H1 (cell line): ENCODE data around the gene KDSR. TPM values are rescaled to one million over a fixed set of nuclear protein-coding genes. Genes with fewer than 3 reads are reported as not detected.
A peak's percentile ranks its signal among the peaks of the same experiment; 100 is the strongest.

Experiments
- CTCF ChIA-PET: fragments of 300-600 bp; sonication (Branson Sonifier 250); formaldehyde crosslinking; loops from one replicate; lab custom pipeline; 2021; ENCODE audit not compliant: partially characterized antibody; lab: Charles Lee
- POLR2A ChIA-PET: fragments of 300-600 bp; sonication (Branson Sonifier 250); formaldehyde crosslinking; loops from one replicate; lab custom pipeline; 2021; ENCODE audit warnings: inconsistent platforms; ENCODE audit not compliant: partially characterized antibody; lab: Charles Lee
- DNase-seq, 2 experiments: peaks; one replicate each; pipeline versions ENCODE4 v3.0.0 to v3.0.0-alpha.2; 2010 to 2022; ENCODE audit warnings: low spot score in 2 of 2, low read depth in 1 of 2, mixed read lengths in 1 of 2
- FAIRE-seq: peaks from 2 replicates; lab custom pipeline; 2011; peaks lifted over from hg19 to GRCh38; lab: Jason Lieb, UNC
- H2AFZ ChIP-seq: 2 replicates; pipeline ENCODE4 v1.8.1; 2012; ENCODE audit warnings: low read length, inconsistent platforms
- H2AK5ac ChIP-seq: 2 replicates; pipeline ENCODE4 v1.6.1; 2013; ENCODE audit warnings: low read depth, low read length
- H2BK120ac ChIP-seq: replicated peaks from 2 replicates; pipeline ENCODE3; 2013; ENCODE audit warnings: low read depth, low read length, inconsistent platforms
- H2BK12ac ChIP-seq: 2 replicates; pipeline ENCODE4 v1.6.1; 2013; ENCODE audit warnings: low read depth, low read length
- H2BK15ac ChIP-seq: 2 replicates; pipeline ENCODE4 v1.6.1; 2013; ENCODE audit warnings: low read length
- H2BK20ac ChIP-seq: 2 replicates; pipeline ENCODE4 v1.6.1; 2013; ENCODE audit warnings: low read length
- H2BK5ac ChIP-seq: 2 replicates; pipeline ENCODE4 v1.6.1; 2013; ENCODE audit warnings: low read depth, low read length
- H3K14ac ChIP-seq: 2 replicates; pipeline ENCODE4 v1.6.1; 2013; ENCODE audit warnings: inconsistent platforms; ENCODE audit not compliant: insufficient read length
- H3K18ac ChIP-seq: 2 replicates; pipeline ENCODE4 v1.6.1; 2013; ENCODE audit warnings: low read length; ENCODE audit errors: extremely low read depth
- H3K23ac ChIP-seq: 2 replicates; pipeline ENCODE4 v1.6.1; 2013; ENCODE audit warnings: inconsistent platforms; ENCODE audit not compliant: insufficient read length
- H3K23me2 ChIP-seq: 2 replicates; pipeline ENCODE4 v1.6.1; 2013; ENCODE audit warnings: low read depth, low read length
- H3K27ac ChIP-seq: 2 replicates; pipeline ENCODE4 v1.6.1; 2011; ENCODE audit warnings: low read depth, low read length, inconsistent platforms
- H3K27me3 ChIP-seq, 4 experiments: replicated peaks in 1 of 4; 1 replicate in 1 of 4; 2 replicates in 3 of 4; pipeline versions ENCODE4 v1.6.1 to v1.8.1; 2011 to 2013; ENCODE audit warnings: low read length in 3 of 4, mild to moderate bottlenecking in 3 of 4, inconsistent platforms in 2 of 4, mixed read lengths in 2 of 4, moderate library complexity in 1 of 4; ENCODE audit not compliant: control insufficient read depth in 3 of 4, insufficient read depth in 3 of 4; ENCODE audit errors: extremely low read depth in 1 of 4
- H3K36me3 ChIP-seq, 4 experiments: 2 replicates each; pipeline versions ENCODE4 v1.6.1 to v1.8.1; 2011 to 2013; ENCODE audit warnings: mild to moderate bottlenecking in 4 of 4, low read length in 3 of 4, moderate library complexity in 2 of 4, control low read depth in 1 of 4, inconsistent platforms in 1 of 4; ENCODE audit not compliant: insufficient read depth in 4 of 4, control insufficient read depth in 2 of 4
- H3K4ac ChIP-seq: replicated peaks from 2 replicates; pipeline ENCODE3; 2013; ENCODE audit warnings: low read length, low read depth, mixed read lengths, inconsistent platforms; ENCODE audit not compliant: insufficient read length
- H3K4me1 ChIP-seq, 4 experiments: replicated peaks in 1 of 4; 1 replicate in 1 of 4; 2 replicates in 3 of 4; pipeline versions ENCODE4 v1.6.1 to v1.8.1; 2011 to 2013; ENCODE audit warnings: low read length in 3 of 4, inconsistent platforms in 2 of 4, mixed read lengths in 1 of 4; ENCODE audit not compliant: insufficient read depth in 4 of 4, control insufficient read depth in 3 of 4
- H3K4me2 ChIP-seq, 2 experiments: 2 replicates each; pipeline versions ENCODE4 v1.6.1 to v1.8.1; 2011 to 2013; ENCODE audit warnings: low read depth in 2 of 2, low read length in 2 of 2, control low read depth in 1 of 2, inconsistent platforms in 1 of 2, mild to moderate bottlenecking in 1 of 2; ENCODE audit not compliant: insufficient read depth in 1 of 2
- H3K4me3 ChIP-seq, 4 experiments: fragments of 200-600, 300-600 bp in 1 of 4; sonication (generic), shearing (Covaris generic), sonication (Bioruptor Twin) in 1 of 4; 2 replicates each; pipeline versions ENCODE4 v1.5.1 to v1.8.1; 2011 to 2016; ENCODE audit warnings: low read length in 4 of 4, low read depth in 3 of 4, control low read depth in 2 of 4, inconsistent platforms in 2 of 4, mild to moderate bottlenecking in 2 of 4, mixed read lengths in 1 of 4, moderate library complexity in 1 of 4; ENCODE audit not compliant: insufficient read depth in 2 of 4; ENCODE audit errors: extremely low read depth in 1 of 4
- H3K56ac ChIP-seq: replicated peaks from 2 replicates; pipeline ENCODE3; 2013; ENCODE audit warnings: low read depth, mild to moderate bottlenecking, mixed read lengths, low read length, inconsistent platforms; ENCODE audit not compliant: insufficient read length
- H3K79me1 ChIP-seq: 2 replicates; pipeline ENCODE4 v1.6.1; 2013; ENCODE audit warnings: low read depth, low read length, control low read depth
- H3K79me2 ChIP-seq, 2 experiments: 2 replicates each; pipeline versions ENCODE4 v1.6.1 to v1.8.1; 2012 to 2013; ENCODE audit warnings: low read length in 2 of 2, mild to moderate bottlenecking in 2 of 2, inconsistent platforms in 1 of 2; ENCODE audit not compliant: insufficient read depth in 2 of 2, control insufficient read depth in 1 of 2
- H3K9ac ChIP-seq, 4 experiments: replicated peaks in 1 of 4; 1 replicate in 1 of 4; 2 replicates in 3 of 4; pipeline versions ENCODE4 v1.6.1 to v1.8.1; 2011 to 2013; ENCODE audit warnings: low read depth in 3 of 4, low read length in 3 of 4, control low read depth in 2 of 4, mild to moderate bottlenecking in 2 of 4, moderate library complexity in 2 of 4, inconsistent platforms in 1 of 4; ENCODE audit errors: extremely low read depth in 1 of 4
- H3K9me3 ChIP-seq, 2 experiments: 2 replicates each; pipeline versions ENCODE4 v1.6.1 to v1.8.1; 2012 to 2013; ENCODE audit warnings: mild to moderate bottlenecking in 2 of 2, moderate library complexity in 2 of 2, control low read depth in 1 of 2, inconsistent platforms in 1 of 2, low read depth in 1 of 2, low read length in 1 of 2, mixed read lengths in 1 of 2; ENCODE audit not compliant: insufficient read depth in 2 of 2
- H4K20me1 ChIP-seq, 2 experiments: replicated peaks in 1 of 2; 2 replicates each; pipeline versions ENCODE3 to v1.8.1; 2011 to 2013; ENCODE audit warnings: inconsistent platforms in 2 of 2, low read length in 2 of 2, mild to moderate bottlenecking in 1 of 2; ENCODE audit not compliant: insufficient read depth in 2 of 2, control insufficient read depth in 1 of 2
- H4K5ac ChIP-seq: 2 replicates; pipeline ENCODE4 v1.6.1; 2013; ENCODE audit warnings: low read length, low read depth, mixed read lengths, inconsistent platforms; ENCODE audit not compliant: insufficient read length
- H4K8ac ChIP-seq: 2 replicates; pipeline ENCODE4 v1.8.0; 2013; ENCODE audit warnings: mild to moderate bottlenecking, moderate library complexity, low read length, inconsistent platforms; ENCODE audit not compliant: insufficient read depth; ENCODE audit errors: extremely low read depth
- H4K91ac ChIP-seq: replicated peaks from 2 replicates; pipeline ENCODE3; 2013; ENCODE audit warnings: low read length, mixed read lengths, inconsistent platforms; ENCODE audit not compliant: insufficient read length
- CTBP2 ChIP-seq: IDR thresholded peaks from 2 replicates; pipeline ENCODE4 v1.7.0; 2011; ENCODE audit warnings: borderline replicate concordance, mild to moderate bottlenecking, moderate library complexity, mixed read lengths, low read length; ENCODE audit not compliant: insufficient read depth, insufficient read length
- JUND ChIP-seq: IDR thresholded peaks from 2 replicates; pipeline ENCODE4 v1.6.1; 2011; ENCODE audit warnings: mild to moderate bottlenecking, improper control_type of control experiment, low read length
- TEAD4 ChIP-seq: IDR thresholded peaks from 2 replicates; pipeline ENCODE4 v1.6.1; 2012; ENCODE audit warnings: low read depth, low read length, inconsistent platforms, mixed read lengths
- WGBS, 2 experiments: shearing (Covaris generic) in 1 of 2; methylation state at CpG; one replicate each; pipeline versions ENCODE4 v1.1.6 to v1.1.7; 2013 to 2015; ENCODE audit warnings: low lambda C conversion rate in 2 of 2, mixed read lengths in 2 of 2, inconsistent platforms in 1 of 2, low coverage in 1 of 2, missing lambda C conversion rate in 1 of 2; ENCODE audit not compliant: insufficient replicate concordance in 2 of 2, insufficient coverage in 1 of 2, insufficient read length in 1 of 2; ENCODE audit errors: extremely low coverage in 1 of 2, missing lambda C conversion rate in 1 of 2; 5-methylcytosine and 5-hydroxymethylcytosine counted together
- polyA plus RNA-seq, 7 experiments: library from polyadenylated mRNA; depleted of rRNA in 3 of 7; stranded (reverse) in 5 of 7; unstranded in 2 of 7; fragments of >200 nt in 5 of 7; fragments of 200-250 nt in 2 of 7; gene quantifications; 1 replicate in 5 of 7; 2 replicates in 1 of 7; 4 replicates in 1 of 7; pipeline versions ENCODE4 v1.2.1 to v1.2.3, GENCODE V29; 2011 to 2013; ENCODE audit warnings: missing spikeins in 2 of 7, mixed read lengths in 2 of 7
- total RNA-seq: library from RNA; stranded (reverse); fragmentation: NEBNext Ultra II Directional; extraction: Animal tissue kit (Norgen Biotek cat#: 25700); gene quantifications from 2 replicates; pipeline ENCODE4 v1.2.1, GENCODE V29; 2021
- TF ChIP-seq, protein P1 (sequence below): IDR thresholded peaks from 2 replicates; pipeline ENCODE4 v1.6.1; 2012; ENCODE audit warnings: low read length, inconsistent platforms
- TF ChIP-seq, protein P2 (sequence below): IDR thresholded peaks from 2 replicates; pipeline ENCODE4 v1.6.1; 2012; ENCODE audit warnings: inconsistent platforms

Gene KDSR
- total and polyA plus RNA-seq, 2 of the 8 experiments (the other 6 are each of a cell fraction or from before 2014, with no cell fraction given) = 12.4 to 50.5 TPM

DNA sequence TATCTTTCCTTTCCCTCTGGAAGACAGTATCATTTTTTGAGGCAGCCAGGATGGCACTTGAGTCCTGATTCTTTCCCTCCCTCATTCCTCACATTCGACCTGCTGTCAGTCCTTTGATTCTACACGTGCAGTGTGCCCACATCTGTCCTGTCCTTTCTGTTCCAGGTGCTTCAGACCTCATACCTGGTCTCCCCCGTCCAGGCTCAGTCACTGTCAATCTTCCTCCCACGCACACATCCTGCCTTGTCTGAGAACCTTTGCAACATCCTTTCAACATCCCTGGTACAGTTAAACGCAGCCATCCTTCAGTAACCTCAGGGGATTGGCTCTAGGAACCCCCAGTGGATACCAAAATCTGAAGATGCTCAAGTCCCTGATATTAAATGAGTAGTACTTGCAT is 57.6 kb downstream of the KDSR start:
- H3K79me1 ChIP-seq = no peaks in the 10 kb centered on the region
- no peak overlapping the region for H2BK120ac ChIP-seq
- POLR2A ChIA-PET = no interaction called here
- H4K8ac ChIP-seq = no peak overlapping the region
- H3K27ac ChIP-seq = no peak overlapping the region
- 81% methylated on average over 5 of the region's 5 CpGs; no CpG with 5 or more reads in 1 of the 2 experiments for WGBS, 2 experiments
- H3K23me2 ChIP-seq = no peaks in the 10 kb centered on the region
- H3K79me2 ChIP-seq = no peaks in the 10 kb centered on the region
- FAIRE-seq (no peak), DNase-seq (no peak)
- no peak overlapping the region for H3K4ac ChIP-seq
- no peak overlapping the region for H2AFZ ChIP-seq
- H4K91ac ChIP-seq = no peak overlapping the region
- no peak overlapping the region for H3K14ac ChIP-seq
- no peak overlapping the region for H2AK5ac ChIP-seq
- H4K5ac ChIP-seq = no peak overlapping the region
- H3K23ac ChIP-seq = no peak overlapping the region
- H3K4me3 ChIP-seq = no peak overlapping the region
- H2BK15ac ChIP-seq = 0 out of 2 replicates have a peak overlapping the region, but pooled peaks have one; percentile 19
- no peaks in the 10 kb centered on the region for H4K20me1 ChIP-seq
- H2BK12ac ChIP-seq = no peak overlapping the region
- H3K36me3 ChIP-seq = no peaks in the 10 kb centered on the region
- no peak overlapping the region for H3K18ac ChIP-seq
- H2BK5ac ChIP-seq = no peak overlapping the region
- H3K27me3 ChIP-seq = no peaks in the 10 kb centered on the region
- no peaks in the 10 kb centered on the region for H3K4me1 ChIP-seq
- H3K56ac ChIP-seq = no peak overlapping the region
- H3K4me2 ChIP-seq = no peak overlapping the region
- no peak overlapping the region for H2BK20ac ChIP-seq
- TF ChIP-seq CTBP2 = no peak
- TF ChIP-seq, protein P1, sequence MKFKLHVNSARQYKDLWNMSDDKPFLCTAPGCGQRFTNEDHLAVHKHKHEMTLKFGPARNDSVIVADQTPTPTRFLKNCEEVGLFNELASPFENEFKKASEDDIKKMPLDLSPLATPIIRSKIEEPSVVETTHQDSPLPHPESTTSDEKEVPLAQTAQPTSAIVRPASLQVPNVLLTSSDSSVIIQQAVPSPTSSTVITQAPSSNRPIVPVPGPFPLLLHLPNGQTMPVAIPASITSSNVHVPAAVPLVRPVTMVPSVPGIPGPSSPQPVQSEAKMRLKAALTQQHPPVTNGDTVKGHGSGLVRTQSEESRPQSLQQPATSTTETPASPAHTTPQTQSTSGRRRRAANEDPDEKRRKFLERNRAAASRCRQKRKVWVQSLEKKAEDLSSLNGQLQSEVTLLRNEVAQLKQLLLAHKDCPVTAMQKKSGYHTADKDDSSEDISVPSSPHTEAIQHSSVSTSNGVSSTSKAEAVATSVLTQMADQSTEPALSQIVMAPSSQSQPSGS = no peak
- TF ChIP-seq, protein P2, sequence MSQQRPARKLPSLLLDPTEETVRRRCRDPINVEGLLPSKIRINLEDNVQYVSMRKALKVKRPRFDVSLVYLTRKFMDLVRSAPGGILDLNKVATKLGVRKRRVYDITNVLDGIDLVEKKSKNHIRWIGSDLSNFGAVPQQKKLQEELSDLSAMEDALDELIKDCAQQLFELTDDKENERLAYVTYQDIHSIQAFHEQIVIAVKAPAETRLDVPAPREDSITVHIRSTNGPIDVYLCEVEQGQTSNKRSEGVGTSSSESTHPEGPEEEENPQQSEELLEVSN = no peak
- TF ChIP-seq TEAD4 = no peak
- no peak for TF ChIP-seq JUND
- H3K9ac ChIP-seq = peak overlapping the region in 1 of 4 experiments; percentile 10; a peak in 1 of 7 replicates
- CTCF ChIA-PET = interaction anchor here (1.5 kb wide), 1 partner anchor 129 kb away, joined by 4 read pairs; no protein-coding TSS in a partner anchor
- H3K9me3 ChIP-seq = no peaks in the 10 kb centered on the region
